Measurements from ENCODE around the gene APLF. TPM values are rescaled to one million over a fixed set of nuclear protein-coding genes. Genes with fewer than 3 reads are reported as not detected.
A peak's percentile ranks its signal among the peaks of the same experiment; 100 is the strongest.
"Not testable (repeated sequence)": the region's sequence is repeated elsewhere in the genome, so short reads cannot be mapped to it uniquely, and the experiment has no call there.

Gene APLF
- total RNA-seq, 1 experiment from 2014 or later = 2.4 TPM

DNA sequence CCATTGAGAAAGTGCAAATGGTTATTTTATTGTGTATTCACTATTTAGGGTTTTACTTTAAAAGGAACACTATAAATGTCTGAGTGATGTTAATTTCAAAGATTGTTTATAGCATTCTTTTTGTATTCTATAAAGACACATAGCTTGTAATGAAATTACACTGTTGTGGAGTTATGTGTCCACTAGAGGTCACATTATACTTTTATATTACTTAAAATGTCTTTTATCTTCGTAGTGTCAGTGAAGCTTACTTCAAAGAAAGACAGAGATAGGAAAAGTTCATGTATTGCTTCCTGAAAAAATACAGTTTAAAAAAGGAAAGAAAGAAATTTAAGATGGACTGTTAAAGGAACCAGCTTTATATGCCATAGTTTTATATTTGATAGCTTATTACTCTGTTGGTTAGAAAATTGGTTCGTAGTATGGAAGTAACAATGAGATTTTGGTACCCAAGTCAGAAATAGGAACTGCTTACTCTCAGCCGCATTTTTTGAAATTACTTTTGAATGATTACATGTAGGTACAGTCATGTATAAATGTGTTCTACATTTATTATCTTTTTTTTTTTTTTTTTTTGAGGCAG lies 20.5 kb downstream of the APLF start:
- ATAC-seq (peak; percentile 64), DNase-seq (peak; percentile 65)
- Histone ChIP-seq H3K4me2 (ENCODE audit: low read length) (no peak overlapping the region), H3K9me3 (ENCODE audit: low read length) (no peaks in the 10 kb centered on the region), H3F3A (ENCODE audit: low read length, unreplicated experiment) (no peaks in the 10 kb centered on the region), H3K79me2 (ENCODE audit: low read length) (no peaks in the 10 kb centered on the region), H3K9ac (ENCODE audit: low read length) (no peak overlapping the region), H3K9me2 (replicated peaks; ENCODE audit: low read length) (no peaks in the 10 kb centered on the region), H3K4me1 (ENCODE audit: insufficient read depth, low read length) (no peaks in the 10 kb centered on the region), H3K4me3 (ENCODE audit: low read length) (no peak overlapping the region), H3K27ac (ENCODE audit: low read length) (no peak overlapping the region), H2AFZ (ENCODE audit: low read length) (no peak overlapping the region), H3K27me3 (ENCODE audit: low read length) (no peaks in the 10 kb centered on the region), H3K36me3 (ENCODE audit: low read depth, low read length) (no peaks in the 10 kb centered on the region), H4K20me1 (ENCODE audit: low read length) (no peaks in the 10 kb centered on the region)
- intact Hi-C loops (cut with micrococcal nuclease) = loop anchor here (1.0 to 2.0 kb wide), 4 partner anchors 21 to 227 kb away; partner anchors contain the start of genes APLF and FBXO48
- BruUV-seq (replicated peaks) = no TSS peak
- CTCF ChIA-PET = interaction anchor here (0.6 to 1.8 kb wide), 10 partner anchors 22 to 233 kb away, joined by 3 to 56 read pairs (median 6); partner anchors contain the start of gene PROKR1
- POLR2A ChIA-PET (ENCODE audit: unreplicated experiment) = interaction anchor here (0.6 to 0.9 kb wide), 3 partner anchors 107 to 245 kb away, joined by 3 to 5 read pairs (median 4); no protein-coding TSS in a partner anchor
- no peak for TF ChIP-seq EZH2 (IDR thresholded peaks at IDR 0.05; ENCODE audit: low read length, unreplicated experiment)
- TF ChIP-seq, protein P1, sequence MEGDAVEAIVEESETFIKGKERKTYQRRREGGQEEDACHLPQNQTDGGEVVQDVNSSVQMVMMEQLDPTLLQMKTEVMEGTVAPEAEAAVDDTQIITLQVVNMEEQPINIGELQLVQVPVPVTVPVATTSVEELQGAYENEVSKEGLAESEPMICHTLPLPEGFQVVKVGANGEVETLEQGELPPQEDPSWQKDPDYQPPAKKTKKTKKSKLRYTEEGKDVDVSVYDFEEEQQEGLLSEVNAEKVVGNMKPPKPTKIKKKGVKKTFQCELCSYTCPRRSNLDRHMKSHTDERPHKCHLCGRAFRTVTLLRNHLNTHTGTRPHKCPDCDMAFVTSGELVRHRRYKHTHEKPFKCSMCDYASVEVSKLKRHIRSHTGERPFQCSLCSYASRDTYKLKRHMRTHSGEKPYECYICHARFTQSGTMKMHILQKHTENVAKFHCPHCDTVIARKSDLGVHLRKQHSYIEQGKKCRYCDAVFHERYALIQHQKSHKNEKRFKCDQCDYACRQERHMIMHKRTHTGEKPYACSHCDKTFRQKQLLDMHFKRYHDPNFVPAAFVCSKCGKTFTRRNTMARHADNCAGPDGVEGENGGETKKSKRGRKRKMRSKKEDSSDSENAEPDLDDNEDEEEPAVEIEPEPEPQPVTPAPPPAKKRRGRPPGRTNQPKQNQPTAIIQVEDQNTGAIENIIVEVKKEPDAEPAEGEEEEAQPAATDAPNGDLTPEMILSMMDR (conservative IDR thresholded peaks at IDR 0.05; ENCODE audit: low read depth, low read length) = peak; percentile 76

DNA sequence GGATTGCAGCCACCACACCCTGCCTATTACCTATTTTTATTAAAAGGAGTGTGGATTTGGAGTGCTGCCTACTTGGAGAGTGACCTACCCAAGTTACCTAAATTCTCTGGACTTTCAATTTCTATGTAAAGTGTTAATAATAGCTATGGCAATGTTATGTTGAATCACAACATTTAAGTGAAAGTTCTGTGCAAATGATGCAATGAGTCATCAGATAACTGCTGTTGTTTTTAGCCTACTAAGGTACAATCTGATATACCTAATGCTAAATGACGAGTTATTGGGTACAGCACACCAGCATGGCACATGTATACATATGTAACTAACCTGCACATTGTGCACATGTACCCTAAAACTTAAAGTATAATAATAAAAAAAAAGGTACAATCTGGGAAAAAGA lies 21.2 kb downstream of the APLF start:
- intact Hi-C loops (cut with micrococcal nuclease) = loop anchor here (1.0 kb wide), 2 partner anchors 107 to 158 kb away; no protein-coding TSS in a partner anchor
- not testable (repeated sequence) for H3K27ac ChIP-seq (ENCODE audit: low read length); H3F3A ChIP-seq (ENCODE audit: low read length, unreplicated experiment); H4K20me1 ChIP-seq (ENCODE audit: low read length); H3K36me3 ChIP-seq (ENCODE audit: low read depth, low read length); H3K4me2 ChIP-seq (ENCODE audit: low read length); H3K4me3 ChIP-seq (ENCODE audit: low read length); H2AFZ ChIP-seq (ENCODE audit: low read length); H3K27me3 ChIP-seq (ENCODE audit: low read length); H3K79me2 ChIP-seq (ENCODE audit: low read length); H3K4me1 ChIP-seq (ENCODE audit: insufficient read depth, low read length); BruUV-seq (replicated peaks); H3K9ac ChIP-seq (ENCODE audit: low read length); H3K9me2 ChIP-seq (replicated peaks; ENCODE audit: low read length); H3K9me3 ChIP-seq (ENCODE audit: low read length)
- DNase-seq (peak; percentile 39), ATAC-seq (peak; percentile 86)
- POLR2A ChIA-PET (ENCODE audit: unreplicated experiment) = interaction anchor here (0.9 kb wide), 1 partner anchor 24 kb away, joined by 3 read pairs; no protein-coding TSS in a partner anchor
- CTCF ChIA-PET = interaction anchor here (0.6 to 1.8 kb wide), 5 partner anchors 22 to 221 kb away, joined by 3 to 56 read pairs (median 4); partner anchors contain the start of genes APLF and FBXO48

DNA sequence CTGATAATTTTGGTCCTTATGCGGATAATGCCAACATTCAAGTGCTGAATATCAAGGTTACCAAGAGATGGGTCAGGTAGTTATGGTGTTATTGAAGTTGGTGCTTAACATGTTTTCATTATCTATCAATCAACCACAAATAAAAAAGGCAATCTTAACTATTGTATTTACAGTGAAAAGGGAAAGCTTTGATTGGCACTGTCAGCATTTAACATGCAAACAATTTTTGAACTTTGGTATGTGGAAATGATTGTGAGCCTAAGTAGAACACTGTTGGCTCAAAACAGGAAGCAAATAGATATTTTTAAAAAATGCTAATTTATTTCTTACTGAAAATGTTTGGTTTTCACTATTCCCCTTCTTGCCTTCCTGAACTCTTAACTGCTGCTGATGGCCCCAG lies 21.9 kb downstream of the APLF start:
- intact Hi-C loops (cut with micrococcal nuclease) = no loop called here
- CTCF ChIA-PET = interaction anchor here (1.0 kb wide), 1 partner anchor 23 kb away, joined by 6 read pairs; the partner anchor contains the start of genes APLF and FBXO48

More for the DNA sequence above, 21.9 kb downstream of the APLF start:
- Histone ChIP-seq H3K4me1 (ENCODE audit: insufficient read depth, low read length) (no peaks in the 10 kb centered on the region), H4K20me1 (ENCODE audit: low read length) (no peaks in the 10 kb centered on the region), H3K9me2 (replicated peaks; ENCODE audit: low read length) (no peaks in the 10 kb centered on the region), H3K27me3 (ENCODE audit: low read length) (no peaks in the 10 kb centered on the region), H3K36me3 (ENCODE audit: low read depth, low read length) (no peaks in the 10 kb centered on the region), H3K79me2 (ENCODE audit: low read length) (no peaks in the 10 kb centered on the region), H3F3A (ENCODE audit: low read length, unreplicated experiment) (no peaks in the 10 kb centered on the region), H3K4me2 (ENCODE audit: low read length) (no peak overlapping the region), H3K9me3 (ENCODE audit: low read length) (no peaks in the 10 kb centered on the region), H3K9ac (ENCODE audit: low read length) (no peak overlapping the region), H3K27ac (ENCODE audit: low read length) (no peak overlapping the region), H3K4me3 (ENCODE audit: low read length) (no peak overlapping the region), H2AFZ (ENCODE audit: low read length) (no peak overlapping the region)
- DNase-seq (no peak), ATAC-seq (no peak)
- POLR2A ChIA-PET (ENCODE audit: unreplicated experiment) = no interaction called here
- no TSS peak for BruUV-seq (replicated peaks)
- no peak for TF ChIP-seq EZH2phosphoT487 (IDR thresholded peaks at IDR 0.05; ENCODE audit: borderline replicate concordance, low read length)
- TF ChIP-seq, protein P1 (conservative IDR thresholded peaks at IDR 0.05; ENCODE audit: low read depth, low read length) = no peak
- TF ChIP-seq EZH2 (IDR thresholded peaks at IDR 0.05; ENCODE audit: low read length, unreplicated experiment) = no peak
